GM18867 (cell line): ENCODE data around the gene ADAT2.
"Not testable (repeated sequence)": the region's sequence is repeated elsewhere in the genome, so short reads cannot be mapped to it uniquely, and the experiment has no call there.

Source experiments
- ATAC-seq: cut with Tn5 transposase; IDR thresholded peaks from one replicate; pipeline ENCODE4 v1.9.1; 2021; ENCODE audit warnings: mild to moderate bottlenecking, moderate library complexity; ENCODE audit not compliant: unreplicated experiment

Gene ADAT2

GRCh38 chr6:143450453-143451371 lies at the start of gene ADAT2, which contains the start of gene PEX3:
ADAT2 (minus strand) TSS chr6:143450695; CDS start chr6:143450658, 37 bp downstream.
PEX3 (plus strand) TSS chr6:143450805; CDS start chr6:143451043, 238 bp downstream.
- peak; percentile 98 for ATAC-seq

GRCh38 chr6:143498428-143498827 lies 47.9 kb upstream of the ADAT2 start:
- no peak for ATAC-seq

- ATAC-seq = no peak
These were observed 46.5 kb upstream of the ADAT2 start for GRCh38 chr6:143496974-143497373.

GRCh38 chr6:143490775-143491174 lies 40.3 kb upstream of the ADAT2 start:
- ATAC-seq = no peak

GRCh38 chr6:143490244-143490643 lies 39.7 kb upstream of the ADAT2 start:
- ATAC-seq = no peak

- ATAC-seq = no peak
These were observed 36.3 kb upstream of the ADAT2 start for GRCh38 chr6:143486752-143487151.

GRCh38 chr6:143485967-143486366 lies 35.5 kb upstream of the ADAT2 start:
- no peak for ATAC-seq

GRCh38 chr6:143482593-143482992 lies 32.1 kb upstream of the ADAT2 start:
- ATAC-seq = no peak

GRCh38 chr6:143478479-143479062 lies 28.1 kb upstream of the ADAT2 start:
- ATAC-seq = no peak

- ATAC-seq = no peak
These were observed 26.1 kb upstream of the ADAT2 start for GRCh38 chr6:143476545-143476944.

- no peak for ATAC-seq
These were observed 21.3 kb upstream of the ADAT2 start for GRCh38 chr6:143471822-143472221.

- ATAC-seq = not testable (repeated sequence)
These were observed 18.3 kb upstream of the ADAT2 start for GRCh38 chr6:143468823-143469222.

- ATAC-seq = no peak
These were observed 17.5 kb upstream of the ADAT2 start for GRCh38 chr6:143468026-143468425.

- no peak for ATAC-seq
These were observed 15.1 kb upstream of the ADAT2 start for GRCh38 chr6:143465546-143465945.

- no peak for ATAC-seq
These were observed 7.3 kb upstream of the ADAT2 start for GRCh38 chr6:143457563-143458359.

- no peak for ATAC-seq
These were observed 1.0 kb upstream of the ADAT2 start for GRCh38 chr6:143451531-143451930.

- no peak for ATAC-seq
These were observed 612 bp downstream of the ADAT2 start for GRCh38 chr6:143449714-143450452.

GRCh38 chr6:143449082-143449713 lies 1.3 kb downstream of the ADAT2 start:
- no peak for ATAC-seq

- not testable (repeated sequence) for ATAC-seq
These were observed 2.6 kb downstream of the ADAT2 start for GRCh38 chr6:143447865-143448264.

GRCh38 chr6:143443096-143443495 lies 7.4 kb downstream of the ADAT2 start:
- ATAC-seq = no peak
